HG02870 (cell line): ENCODE measurements around the gene LIF.
"Not testable (repeated sequence)": the region's sequence is repeated elsewhere in the genome, so short reads cannot be mapped to it uniquely, and the experiment has no call there.

Experiments used
- ATAC-seq: cut with Tn5 transposase; IDR thresholded peaks from one replicate; pipeline ENCODE4 v1.9.1; 2021; ENCODE audit warnings: mild to moderate bottlenecking, moderate library complexity; ENCODE audit not compliant: unreplicated experiment

Gene LIF

GRCh38 chr22:30211124-30211820 lies 35.3 kb downstream of the LIF start:
- no peak for ATAC-seq

- ATAC-seq: no peak
These were observed 36.2 kb downstream of the LIF start for GRCh38 chr22:30210235-30210909.

- no peak for ATAC-seq
These were observed 36.9 kb downstream of the LIF start for GRCh38 chr22:30209642-30210041.

- no peak for ATAC-seq
These were observed 37.6 kb downstream of the LIF start for GRCh38 chr22:30208631-30209603.

GRCh38 chr22:30206944-30207343 lies 39.6 kb downstream of the LIF start:
- ATAC-seq: no peak

- no peak for ATAC-seq
These were observed 41.1 kb downstream of the LIF start for GRCh38 chr22:30205281-30206115.

- no peak for ATAC-seq
These were observed 41.8 kb downstream of the LIF start for GRCh38 chr22:30204742-30205111.

- no peak for ATAC-seq
These were observed 42.4 kb downstream of the LIF start for GRCh38 chr22:30204015-30204741.

- ATAC-seq: no peak
These were observed 44.0 kb downstream of the LIF start for GRCh38 chr22:30202531-30203006.

- ATAC-seq: no peak
These were observed 44.6 kb downstream of the LIF start for GRCh38 chr22:30201945-30202344.

GRCh38 chr22:30200905-30201304 lies 45.7 kb downstream of the LIF start:
- not testable (repeated sequence) for ATAC-seq

GRCh38 chr22:30198921-30199320 lies 47.6 kb downstream of the LIF start:
- no peak for ATAC-seq

- ATAC-seq: no peak
These were observed 48.3 kb downstream of the LIF start for GRCh38 chr22:30198152-30198825.

GRCh38 chr22:30197389-30197788 lies 49.2 kb downstream of the LIF start:
- ATAC-seq: no peak

- no peak for ATAC-seq
These were observed 49.7 kb downstream of the LIF start for GRCh38 chr22:30196880-30197336.

- no peak for ATAC-seq
These were observed 50.2 kb downstream of the LIF start for GRCh38 chr22:30196141-30196879.

GRCh38 chr22:30195245-30196140 lies 51.1 kb downstream of the LIF start:
- no peak for ATAC-seq
